H1 (cell line): Measurements from ENCODE around the gene IL17RD. TPM values are rescaled to one million over a fixed set of nuclear protein-coding genes. Genes with fewer than 3 reads are reported as not detected.

Source experiments
- CHD7 ChIP-seq: fragments of 300-600 bp; sonication (generic); IDR thresholded peaks from 2 replicates; pipeline ENCODE4 v1.7.1; 2012; ENCODE audit warnings: low read length, moderate library complexity, mild to moderate bottlenecking, inconsistent platforms; ENCODE audit not compliant: insufficient replicate concordance
- CREB1 ChIP-seq: IDR thresholded peaks from 2 replicates; pipeline ENCODE4 v1.6.1; 2012; ENCODE audit warnings: inconsistent platforms
- E2F6 ChIP-seq: IDR thresholded peaks from 2 replicates; pipeline ENCODE4 v1.6.1; 2012; ENCODE audit warnings: inconsistent platforms
- KDM4A ChIP-seq: IDR thresholded peaks from one replicate; pipeline ENCODE4 v1.7.1; 2012; ENCODE audit warnings: low read depth, mild to moderate bottlenecking, moderate library complexity, low read length, inconsistent platforms; ENCODE audit not compliant: severe bottlenecking
- MAX ChIP-seq: IDR thresholded peaks from 2 replicates; pipeline ENCODE4 v1.6.1; 2012; ENCODE audit warnings: inconsistent platforms
- POU5F1 ChIP-seq: IDR thresholded peaks from 2 replicates; pipeline ENCODE4 v1.6.1; 2011; ENCODE audit warnings: low read depth, mild to moderate bottlenecking, low read length, moderate library complexity
- RNF2 ChIP-seq: fragments of 200-900, 300-1000 bp; sonication (generic); IDR thresholded peaks from 2 replicates; pipeline ENCODE4 v1.7.1; 2016; ENCODE audit warnings: borderline replicate concordance, low read depth, mild to moderate bottlenecking, antibody characterized with exemption, low read length; ENCODE audit not compliant: poor library complexity, severe bottlenecking; ENCODE audit errors: missing control alignments
- SIN3A ChIP-seq, 2 experiments: IDR thresholded peaks in 1 of 2; conservative IDR thresholded peaks in 1 of 2; 2 replicates each; pipeline ENCODE4 v1.6.1; 2011 to 2012; ENCODE audit warnings: low read length in 2 of 2, improper control_type of control experiment in 1 of 2, low read depth in 1 of 2, mild to moderate bottlenecking in 1 of 2
- SRF ChIP-seq: IDR thresholded peaks from 2 replicates; pipeline ENCODE4 v1.6.1; 2011; ENCODE audit warnings: mild to moderate bottlenecking, low read depth, low read length, moderate library complexity
- polyA plus RNA-seq, 7 experiments: library from polyadenylated mRNA; depleted of rRNA in 3 of 7; stranded (reverse) in 5 of 7; unstranded in 2 of 7; fragments of >200 nt in 5 of 7; fragments of 200-250 nt in 2 of 7; gene quantifications; 1 replicate in 5 of 7; 2 replicates in 1 of 7; 4 replicates in 1 of 7; pipeline versions ENCODE4 v1.2.1 to v1.2.3, GENCODE V29; 2011 to 2013; ENCODE audit warnings: missing spikeins in 2 of 7, mixed read lengths in 2 of 7
- total RNA-seq: library from RNA; stranded (reverse); fragmentation: NEBNext Ultra II Directional; extraction: Animal tissue kit (Norgen Biotek cat#: 25700); gene quantifications from 2 replicates; pipeline ENCODE4 v1.2.1, GENCODE V29; 2021

The IL17RD gene
- total and polyA plus RNA-seq, 2 of the 8 experiments (the other 6 are each of a cell fraction or from before 2014, with no cell fraction given): 10.9 to 48.9 TPM

GRCh38 chr3:57130571-57131209 is 34.5 kb downstream of the IL17RD start (continued):
- peak; percentile 65 for TF ChIP-seq CHD7
- TF ChIP-seq CREB1: peak; percentile 55; the same call in 1 of the 2 replicates
- TF ChIP-seq SRF: no peak
- no peak for TF ChIP-seq POU5F1
- no peak for TF ChIP-seq KDM4A
- peak; percentile 78 for TF ChIP-seq MAX
- no peak for TF ChIP-seq RNF2
- peak; percentile 63 to 72; a peak in 2 of 4 replicates for TF ChIP-seq SIN3A (conservative IDR thresholded peaks at IDR 0.05 in 1 of 2, IDR thresholded peaks at IDR 0.05 in 1 of 2; ENCODE audit: low read depth in 1 of 2, low read length in 2 of 2)
- TF ChIP-seq E2F6: peak; percentile 66; the same call in 1 of the 2 replicates
